Cardiac septum (tissue), 1 donor: ENCODE measurements around the gene TPRG1. TPM values are rescaled to one million over a fixed set of nuclear protein-coding genes. Genes with fewer than 3 reads are reported as not detected.

Source experiments
- DNase-seq: peaks from one replicate; pipeline ENCODE4 v3.0.0-alpha.2; 2020; ENCODE audit warnings: low spot score
- intact Hi-C: fragments of 100-400 bp; cut with DNase I; formaldehyde crosslinking; loops from one replicate; pipeline ENCODE4 v1.14.0; 2022
- total RNA-seq: library from RNA; stranded (reverse); fragmentation: NEBNext Ultra II Directional; extraction: Animal tissue kit (Norgen Biotek cat#: 25700); gene quantifications from one replicate; pipeline ENCODE4 v1.2.1, GENCODE V29; 2021
- donor health status: DM: no; HTN: no; CAD: no.

TPRG1 gene
- total RNA-seq, 1 donor from 2014 or later: 2.2 TPM

- no peak for DNase-seq
- intact Hi-C loops: no loop called here
These were observed 13.7 kb upstream of the TPRG1 start for GRCh38 chr3:189158034-189158433.

GRCh38 chr3:189160519-189161309 lies 11.1 kb upstream of the TPRG1 start:
- DNase-seq: no peak
- intact Hi-C loops: no loop called here

- intact Hi-C loops: no loop called here
- no peak for DNase-seq
These were observed 6.6 kb upstream of the TPRG1 start for GRCh38 chr3:189165092-189165612.

GRCh38 chr3:189166321-189166720 lies 5.5 kb upstream of the TPRG1 start:
- DNase-seq: no peak
- intact Hi-C loops: no loop called here

GRCh38 chr3:189167027-189167766 lies 4.6 kb upstream of the TPRG1 start:
- intact Hi-C loops: no loop called here
- DNase-seq: no peak

GRCh38 chr3:189168711-189169110 lies 3.1 kb upstream of the TPRG1 start:
- intact Hi-C loops: no loop called here
- no peak for DNase-seq

GRCh38 chr3:189169728-189170127 lies 2.0 kb upstream of the TPRG1 start:
- DNase-seq: no peak
- intact Hi-C loops: no loop called here

- intact Hi-C loops: no loop called here
- no peak for DNase-seq
These were observed 1.2 kb upstream of the TPRG1 start for GRCh38 chr3:189170559-189170958.

GRCh38 chr3:189172668-189173419 lies 1.1 kb downstream of the TPRG1 start:
- DNase-seq: no peak
- intact Hi-C loops: no loop called here

GRCh38 chr3:189184566-189184965 lies 12.8 kb downstream of the TPRG1 start:
- no peak for DNase-seq
- intact Hi-C loops: no loop called here

- intact Hi-C loops: no loop called here
- no peak for DNase-seq
These were observed 14.3 kb downstream of the TPRG1 start for GRCh38 chr3:189186101-189186500.

- DNase-seq: no peak
- intact Hi-C loops: no loop called here
These were observed 16.7 kb downstream of the TPRG1 start for GRCh38 chr3:189188466-189188865.

- intact Hi-C loops: no loop called here
- no peak for DNase-seq
These were observed 21.0 kb downstream of the TPRG1 start for GRCh38 chr3:189192725-189193124.

GRCh38 chr3:189195302-189195701 lies 23.5 kb downstream of the TPRG1 start:
- intact Hi-C loops: no loop called here
- DNase-seq: no peak

GRCh38 chr3:189202106-189202505 lies 30.3 kb downstream of the TPRG1 start:
- no peak for DNase-seq
- intact Hi-C loops: no loop called here

GRCh38 chr3:189202583-189202982 lies 30.8 kb downstream of the TPRG1 start:
- intact Hi-C loops: no loop called here
- DNase-seq: no peak

- intact Hi-C loops: no loop called here
- no peak for DNase-seq
These were observed 32.5 kb downstream of the TPRG1 start for GRCh38 chr3:189204167-189204866.

- no peak for DNase-seq
- intact Hi-C loops: no loop called here
These were observed 33.2 kb downstream of the TPRG1 start for GRCh38 chr3:189204937-189205336.

- intact Hi-C loops: no loop called here
- no peak for DNase-seq
These were observed 38.5 kb downstream of the TPRG1 start for GRCh38 chr3:189210251-189210770.
